K562 (cell line): Measurements from ENCODE around the gene NKAIN4. TPM values are rescaled to one million over a fixed set of nuclear protein-coding genes. Genes with fewer than 3 reads are reported as not detected.

Experiments
- ATAC-seq: fragments of 200-7000 bp; cut with Tn5 transposase; 3 replicates; pipeline ENCODE4 v1.9.1; 2020; ENCODE audit warnings: moderate library complexity
- BruUV-seq: library from RNA; stranded (reverse); fragments of 400-500 nt; replicated peaks from 2 replicates; lab custom pipeline; 2021; lab: Mats Ljungman, UMichigan
- CTCF ChIA-PET: fragments of 300-600 bp; formaldehyde crosslinking; extraction: SDS; loops from one replicate; lab custom pipeline; 2021; ENCODE audit warnings: low intra/inter-chr PET ratio; lab: Yijun Ruan, JAX
- POLR2A ChIA-PET: fragments of 300-600, 350-650 bp; sonication (Branson Sonifier 250); formaldehyde crosslinking; extraction: SDS; loops from one replicate; lab custom pipeline; 2021; ENCODE audit warnings: antibody characterized with exemption, inconsistent platforms; lab: Yijun Ruan, JAX
- DNase-seq, 4 experiments: peaks; one replicate each; pipeline versions ENCODE4 v3.0.0 to v3.0.0-alpha.2; 2011 to 2018; ENCODE audit warnings: low spot score in 3 of 4, mixed read lengths in 3 of 4; ENCODE audit errors: extremely low read depth in 1 of 4
- FAIRE-seq: peaks from 2 replicates; lab custom pipeline; 2011; peaks lifted over from hg19 to GRCh38; lab: Jason Lieb, UNC
- H2AFZ ChIP-seq: 2 replicates; pipeline ENCODE4 v1.6.0; 2011; ENCODE audit warnings: low read depth, low read length, control low read depth, inconsistent platforms
- H3K27ac ChIP-seq: fragments of 200-600 bp; 3 replicates; pipeline ENCODE4 v1.8.0; 2011; ENCODE audit warnings: low read depth, mild to moderate bottlenecking, control low read depth, inconsistent platforms, low read length, moderate library complexity, mixed read lengths; ENCODE audit errors: extremely low read depth
- H3K27me3 ChIP-seq, 2 experiments: fragments of 300-600 bp in 1 of 2; 2 replicates in 1 of 2; 3 replicates in 1 of 2; pipeline versions ENCODE4 v1.6.0 to v1.8.0; 2011; ENCODE audit warnings: inconsistent platforms in 2 of 2, low read length in 2 of 2, mild to moderate bottlenecking in 1 of 2, mixed read lengths in 1 of 2, moderate library complexity in 1 of 2; ENCODE audit not compliant: control insufficient read depth in 2 of 2, insufficient read depth in 2 of 2
- H3K36me3 ChIP-seq: fragments of 300-600 bp; 3 replicates; pipeline ENCODE4 v1.8.0; 2011; ENCODE audit warnings: mild to moderate bottlenecking, low read length, inconsistent platforms; ENCODE audit not compliant: control insufficient read depth, insufficient read depth
- H3K4me1 ChIP-seq, 2 experiments: fragments of 200-600 bp in 1 of 2; replicated peaks in 1 of 2; 2 replicates in 1 of 2; 3 replicates in 1 of 2; pipeline versions ENCODE4 v1.5.1 to v1.8.0; 2011; ENCODE audit warnings: inconsistent platforms in 2 of 2, low read length in 2 of 2, mild to moderate bottlenecking in 1 of 2, mixed read lengths in 1 of 2, moderate library complexity in 1 of 2; ENCODE audit not compliant: control insufficient read depth in 2 of 2, insufficient read depth in 2 of 2
- H3K4me2 ChIP-seq: 2 replicates; pipeline ENCODE4 v1.6.1; 2011; ENCODE audit warnings: low read length, control low read depth, inconsistent platforms, mixed read lengths; ENCODE audit not compliant: insufficient read depth
- H3K4me3 ChIP-seq: fragments of 200-600 bp; sonication (generic), shearing (Covaris generic); 2 replicates; pipeline ENCODE4 v1.5.1; 2016; ENCODE audit warnings: control low read depth, inconsistent platforms
- H3K79me2 ChIP-seq: fragments of 200-600 bp; 3 replicates; pipeline ENCODE4 v1.8.0; 2011; ENCODE audit warnings: low read length, inconsistent platforms; ENCODE audit not compliant: control insufficient read depth, insufficient read depth
- H3K9ac ChIP-seq, 2 experiments: 2 replicates each; pipeline versions ENCODE4 v1.6.0 to v1.6.1; 2011; ENCODE audit warnings: low read depth in 2 of 2, low read length in 2 of 2, control low read depth in 1 of 2, inconsistent platforms in 1 of 2, mild to moderate bottlenecking in 1 of 2, mixed read lengths in 1 of 2; ENCODE audit not compliant: insufficient read depth in 1 of 2
- H3K9me1 ChIP-seq: one replicate; pipeline ENCODE4 v1.6.0; 2011; ENCODE audit warnings: inconsistent platforms, mild to moderate bottlenecking, low read length, moderate library complexity; ENCODE audit not compliant: control insufficient read depth, insufficient read depth
- H3K9me3 ChIP-seq: replicated peaks from 2 replicates; pipeline ENCODE4 v1.5.1; 2011; ENCODE audit warnings: low read depth, low read length, inconsistent platforms; ENCODE audit not compliant: control insufficient read depth, insufficient read depth
- H4K20me1 ChIP-seq: replicated peaks from 2 replicates; pipeline ENCODE4 v1.6.1; 2011; ENCODE audit warnings: low read length, inconsistent platforms, mixed read lengths; ENCODE audit not compliant: control insufficient read depth, insufficient read depth
- ZNF146 ChIP-seq: IDR thresholded peaks from one replicate; pipeline ENCODE4 v1.6.1; 2018; ENCODE audit warnings: missing compliant biosample characterization; ENCODE audit not compliant: unreplicated experiment
- WGBS: fragments of 100-300 bp; shearing (Covaris generic); methylation state at CpG from one replicate; pipeline ENCODE4 v1.1.6; 2016; ENCODE audit warnings: low coverage, mixed read lengths; ENCODE audit not compliant: insufficient coverage; ENCODE audit errors: missing lambda C conversion rate; 5-methylcytosine and 5-hydroxymethylcytosine counted together
- in situ Hi-C: fragments of 300-500 bp; cut with MboI; formaldehyde crosslinking; loops from 4 replicates; pipeline ENCODE4 v1.15.0; 2018; ENCODE audit warnings: inconsistent platforms, mixed read lengths
- intact Hi-C: fragments of 100-400 bp; cut with micrococcal nuclease; formaldehyde crosslinking; loops from 2 replicates; pipeline ENCODE4 v1.14.2; 2022
- polyA plus RNA-seq, 8 experiments: library from polyadenylated mRNA; depleted of rRNA in 4 of 8; stranded (reverse) in 5 of 8; unstranded in 3 of 8; fragments of >200 nt; fragmentation: Nextera tagmentation in 2 of 8; fragmentation: Illumina TruSeq in 1 of 8; extraction: Ambion mirVana in 2 of 8; extraction: Trizol in 1 of 8; gene quantifications; 2 replicates each; pipeline versions ENCODE4 v1.2.1 to v1.2.3, GENCODE V29; 2011 to 2014; ENCODE audit warnings: inconsistent platforms in 1 of 8, missing spikeins in 1 of 8
- total RNA-seq, 7 experiments: library from RNA; depleted of rRNA in 6 of 7; stranded (reverse); fragments of >200 nt in 6 of 7; fragmentation: Illumina TruSeq in 2 of 7; extraction: Trizol in 2 of 7; gene quantifications; 2 replicates each; pipeline versions ENCODE4 v1.2.1 to v1.2.3, GENCODE V29; 2011 to 2021; ENCODE audit warnings: low replicate concordance in 1 of 7
- TF ChIP-seq, protein P1 (sequence below): fragments of 150-350 bp; conservative IDR thresholded peaks from 2 replicates; pipeline ENCODE4 v1.6.1; 2014; ENCODE audit warnings: low read length

NKAIN4 gene
- total and polyA plus RNA-seq, 9 of the 15 experiments (the other 6 are each of a cell fraction or from before 2014, with no cell fraction given) = not detected

DNA sequence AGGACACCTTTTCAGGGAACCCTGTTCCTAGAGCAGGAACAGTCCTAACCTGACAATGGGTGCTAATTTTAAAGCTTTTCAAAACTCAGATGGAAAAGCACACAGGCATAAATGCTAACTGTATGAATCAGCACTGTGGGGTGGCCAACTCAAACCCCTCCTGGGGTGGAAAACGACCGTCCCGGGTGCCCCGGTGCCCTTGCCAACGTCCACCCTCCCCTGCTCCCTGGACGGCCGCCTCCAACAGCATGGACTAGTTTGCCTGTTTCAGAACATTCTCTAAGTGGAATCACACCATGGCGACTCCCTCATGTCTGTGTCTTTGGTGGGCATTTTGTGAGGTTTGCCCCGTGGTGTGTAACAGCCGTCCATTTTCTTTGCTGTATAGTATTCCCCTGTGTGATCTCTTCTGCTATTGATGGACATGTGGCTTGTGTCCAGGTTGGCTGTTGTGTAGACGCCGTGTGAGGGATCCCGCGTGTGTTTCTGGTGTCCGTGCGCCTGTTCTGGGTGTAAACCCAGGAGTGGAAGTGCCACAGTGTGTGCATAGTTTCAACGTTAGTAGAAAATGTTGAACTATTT is 44.6 kb upstream of the NKAIN4 start:
- DNase-seq (no peak), ATAC-seq (no peak), FAIRE-seq (no peak)
- H4K20me1 ChIP-seq = 0 out of 2 replicates have a peak, but pooled peaks cover 12% of the 10 kb centered on the region
- H3K27ac ChIP-seq = no peak overlapping the region
- peaks cover 0 to 33% of the 10 kb centered on the region in 2 experiments; a peak in 2 of 5 replicates for H3K4me1 ChIP-seq
- H3K27me3 ChIP-seq = peaks cover 12 to 38% of the 10 kb centered on the region in 2 experiments; a peak in 4 of 5 replicates
- no peaks in the 10 kb centered on the region for H3K36me3 ChIP-seq
- intact Hi-C loops (no loop called here), in situ Hi-C loops (no loop called here)
- no peak overlapping the region for H2AFZ ChIP-seq
- H3K4me3 ChIP-seq = no peak overlapping the region
- no TSS peak for BruUV-seq
- 4% methylated on average over 17 of the region's 17 CpGs for WGBS
- ChIA-PET CTCF (no interaction called here), POLR2A (interaction anchor here (0.6 to 0.7 kb wide), 2 partner anchors 9 to 14 kb away, joined by 3 read pairs; no protein-coding TSS in a partner anchor)
- no peaks in the 10 kb centered on the region for H3K9me1 ChIP-seq
- H3K4me2 ChIP-seq = no peak overlapping the region
- no peaks in the 10 kb centered on the region for H3K9me3 ChIP-seq
- H3K9ac ChIP-seq = no peak overlapping the region
- H3K79me2 ChIP-seq = no peaks in the 10 kb centered on the region
- TF ChIP-seq, protein P1, sequence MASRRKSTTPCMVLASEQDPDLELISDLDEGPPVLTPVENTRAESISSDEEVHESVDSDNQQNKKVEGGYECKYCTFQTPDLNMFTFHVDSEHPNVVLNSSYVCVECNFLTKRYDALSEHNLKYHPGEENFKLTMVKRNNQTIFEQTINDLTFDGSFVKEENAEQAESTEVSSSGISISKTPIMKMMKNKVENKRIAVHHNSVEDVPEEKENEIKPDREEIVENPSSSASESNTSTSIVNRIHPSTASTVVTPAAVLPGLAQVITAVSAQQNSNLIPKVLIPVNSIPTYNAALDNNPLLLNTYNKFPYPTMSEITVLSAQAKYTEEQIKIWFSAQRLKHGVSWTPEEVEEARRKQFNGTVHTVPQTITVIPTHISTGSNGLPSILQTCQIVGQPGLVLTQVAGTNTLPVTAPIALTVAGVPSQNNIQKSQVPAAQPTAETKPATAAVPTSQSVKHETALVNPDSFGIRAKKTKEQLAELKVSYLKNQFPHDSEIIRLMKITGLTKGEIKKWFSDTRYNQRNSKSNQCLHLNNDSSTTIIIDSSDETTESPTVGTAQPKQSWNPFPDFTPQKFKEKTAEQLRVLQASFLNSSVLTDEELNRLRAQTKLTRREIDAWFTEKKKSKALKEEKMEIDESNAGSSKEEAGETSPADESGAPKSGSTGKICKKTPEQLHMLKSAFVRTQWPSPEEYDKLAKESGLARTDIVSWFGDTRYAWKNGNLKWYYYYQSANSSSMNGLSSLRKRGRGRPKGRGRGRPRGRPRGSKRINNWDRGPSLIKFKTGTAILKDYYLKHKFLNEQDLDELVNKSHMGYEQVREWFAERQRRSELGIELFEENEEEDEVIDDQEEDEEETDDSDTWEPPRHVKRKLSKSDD = no peak
- peak; percentile 90 for TF ChIP-seq ZNF146
